ENCODE data around the gene TSHB. TPM values are rescaled to one million over a fixed set of nuclear protein-coding genes. Genes with fewer than 3 reads are reported as not detected.

Gene TSHB
- polyA plus RNA-seq, 1 donor from 2014 or later: not detected

DNA sequence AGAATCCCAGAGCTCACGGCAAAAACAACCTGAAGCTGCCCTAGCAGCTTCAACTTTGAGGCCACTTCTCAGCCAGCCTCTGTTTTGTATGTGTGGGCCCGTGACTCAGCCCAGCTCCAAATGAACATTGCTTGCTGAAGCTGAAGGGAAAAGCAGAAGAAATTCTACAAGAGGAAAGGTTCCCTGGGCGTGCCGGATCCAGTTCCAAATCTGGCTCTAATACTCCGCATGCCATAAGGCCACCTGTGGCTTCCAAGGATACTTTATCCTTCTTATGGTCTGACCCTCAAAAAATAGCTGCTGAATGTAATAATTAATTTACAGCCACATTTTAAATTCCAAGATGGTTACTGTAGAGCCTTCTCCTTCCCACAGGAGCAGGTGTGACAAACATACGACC lies 35.4 kb downstream of the TSHB start:
- TF ChIP-seq MXI1 (conservative IDR thresholded peaks at IDR 0.05; ENCODE audit: poor library complexity, severe bottlenecking) (no peak), POLR2AphosphoS5 (IDR thresholded peaks at IDR 0.05) (no peak), RAD21 (conservative IDR thresholded peaks at IDR 0.05) (no peak), TAF1 (IDR thresholded peaks at IDR 0.05; ENCODE audit: low read depth) (no peak), EZH2 (IDR thresholded peaks at IDR 0.05; ENCODE audit: borderline replicate concordance, insufficient read depth, low read length, poor library complexity, severe bottlenecking) (no peak), SMC3 (conservative IDR thresholded peaks at IDR 0.05; ENCODE audit: poor library complexity) (no peak)
- TF ChIP-seq, protein P1, sequence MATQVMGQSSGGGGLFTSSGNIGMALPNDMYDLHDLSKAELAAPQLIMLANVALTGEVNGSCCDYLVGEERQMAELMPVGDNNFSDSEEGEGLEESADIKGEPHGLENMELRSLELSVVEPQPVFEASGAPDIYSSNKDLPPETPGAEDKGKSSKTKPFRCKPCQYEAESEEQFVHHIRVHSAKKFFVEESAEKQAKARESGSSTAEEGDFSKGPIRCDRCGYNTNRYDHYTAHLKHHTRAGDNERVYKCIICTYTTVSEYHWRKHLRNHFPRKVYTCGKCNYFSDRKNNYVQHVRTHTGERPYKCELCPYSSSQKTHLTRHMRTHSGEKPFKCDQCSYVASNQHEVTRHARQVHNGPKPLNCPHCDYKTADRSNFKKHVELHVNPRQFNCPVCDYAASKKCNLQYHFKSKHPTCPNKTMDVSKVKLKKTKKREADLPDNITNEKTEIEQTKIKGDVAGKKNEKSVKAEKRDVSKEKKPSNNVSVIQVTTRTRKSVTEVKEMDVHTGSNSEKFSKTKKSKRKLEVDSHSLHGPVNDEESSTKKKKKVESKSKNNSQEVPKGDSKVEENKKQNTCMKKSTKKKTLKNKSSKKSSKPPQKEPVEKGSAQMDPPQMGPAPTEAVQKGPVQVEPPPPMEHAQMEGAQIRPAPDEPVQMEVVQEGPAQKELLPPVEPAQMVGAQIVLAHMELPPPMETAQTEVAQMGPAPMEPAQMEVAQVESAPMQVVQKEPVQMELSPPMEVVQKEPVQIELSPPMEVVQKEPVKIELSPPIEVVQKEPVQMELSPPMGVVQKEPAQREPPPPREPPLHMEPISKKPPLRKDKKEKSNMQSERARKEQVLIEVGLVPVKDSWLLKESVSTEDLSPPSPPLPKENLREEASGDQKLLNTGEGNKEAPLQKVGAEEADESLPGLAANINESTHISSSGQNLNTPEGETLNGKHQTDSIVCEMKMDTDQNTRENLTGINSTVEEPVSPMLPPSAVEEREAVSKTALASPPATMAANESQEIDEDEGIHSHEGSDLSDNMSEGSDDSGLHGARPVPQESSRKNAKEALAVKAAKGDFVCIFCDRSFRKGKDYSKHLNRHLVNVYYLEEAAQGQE (IDR thresholded peaks at IDR 0.05; ENCODE audit: borderline replicate concordance): no peak
- TF ChIP-seq, protein P2, sequence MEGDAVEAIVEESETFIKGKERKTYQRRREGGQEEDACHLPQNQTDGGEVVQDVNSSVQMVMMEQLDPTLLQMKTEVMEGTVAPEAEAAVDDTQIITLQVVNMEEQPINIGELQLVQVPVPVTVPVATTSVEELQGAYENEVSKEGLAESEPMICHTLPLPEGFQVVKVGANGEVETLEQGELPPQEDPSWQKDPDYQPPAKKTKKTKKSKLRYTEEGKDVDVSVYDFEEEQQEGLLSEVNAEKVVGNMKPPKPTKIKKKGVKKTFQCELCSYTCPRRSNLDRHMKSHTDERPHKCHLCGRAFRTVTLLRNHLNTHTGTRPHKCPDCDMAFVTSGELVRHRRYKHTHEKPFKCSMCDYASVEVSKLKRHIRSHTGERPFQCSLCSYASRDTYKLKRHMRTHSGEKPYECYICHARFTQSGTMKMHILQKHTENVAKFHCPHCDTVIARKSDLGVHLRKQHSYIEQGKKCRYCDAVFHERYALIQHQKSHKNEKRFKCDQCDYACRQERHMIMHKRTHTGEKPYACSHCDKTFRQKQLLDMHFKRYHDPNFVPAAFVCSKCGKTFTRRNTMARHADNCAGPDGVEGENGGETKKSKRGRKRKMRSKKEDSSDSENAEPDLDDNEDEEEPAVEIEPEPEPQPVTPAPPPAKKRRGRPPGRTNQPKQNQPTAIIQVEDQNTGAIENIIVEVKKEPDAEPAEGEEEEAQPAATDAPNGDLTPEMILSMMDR (IDR thresholded peaks at IDR 0.05; ENCODE audit: poor library complexity, severe bottlenecking): no peak

DNA sequence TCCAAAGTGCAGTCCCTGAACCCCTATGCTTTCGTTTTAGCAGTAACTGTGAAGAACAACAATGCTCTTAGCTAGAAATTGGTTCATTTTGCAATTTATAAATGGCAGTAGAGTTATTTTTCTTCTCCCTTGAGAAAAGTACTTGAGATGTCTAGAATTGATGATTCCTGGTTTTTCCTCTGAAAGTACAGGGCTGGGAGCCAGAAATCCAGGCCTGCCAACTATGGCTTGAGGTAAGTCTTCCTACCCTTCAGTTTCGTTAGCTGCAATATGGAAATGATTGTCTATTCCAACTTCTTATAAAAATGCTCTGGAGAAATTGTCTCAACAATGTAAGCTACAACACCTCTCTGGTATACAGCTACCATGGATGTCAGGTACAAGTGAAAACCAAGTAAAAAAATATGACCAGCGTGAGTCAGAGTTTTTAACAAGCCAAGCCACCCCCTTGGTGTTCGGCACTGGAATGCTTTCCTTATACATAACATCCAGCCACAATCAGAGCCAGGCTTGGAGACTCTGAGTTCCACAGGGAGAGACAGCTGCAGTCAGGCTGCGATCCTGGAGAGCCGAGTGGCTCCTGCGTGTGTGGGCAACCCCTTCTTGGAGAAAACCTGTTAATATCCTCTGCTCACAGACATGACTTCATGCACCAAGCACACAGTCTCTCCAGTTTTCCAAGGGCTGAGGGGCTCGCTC lies 37.7 kb downstream of the TSHB start:
- Histone ChIP-seq H3K27me3 (ENCODE audit: insufficient read depth, low read depth, low read length) (no peaks in the 10 kb centered on the region), H3K4me2 (ENCODE audit: low read length) (no peak overlapping the region), H2AFZ (ENCODE audit: low read depth, low read length) (no peak overlapping the region), H3K9ac (ENCODE audit: low read length) (no peak overlapping the region), H3F3A (ENCODE audit: insufficient read depth, low read length, poor library complexity, severe bottlenecking) (no peaks in the 10 kb centered on the region), H3K9me3 (ENCODE audit: low read length) (no peaks in the 10 kb centered on the region), H3K27ac (ENCODE audit: low read length) (peak overlapping the region; percentile 23), H3K4me3 (ENCODE audit: low read length) (no peak overlapping the region), H4K20me1 (ENCODE audit: insufficient read depth) (no peaks in the 10 kb centered on the region), H3K79me2 (replicated peaks; ENCODE audit: insufficient read depth, low read length) (no peaks in the 10 kb centered on the region), H3K9me2 (ENCODE audit: insufficient read depth, low read length) (no peaks in the 10 kb centered on the region), H3K36me3 (ENCODE audit: insufficient read depth, low read length) (no peaks in the 10 kb centered on the region)
- no peak for TF ChIP-seq TAF1 (IDR thresholded peaks at IDR 0.05; ENCODE audit: low read depth)
- TF ChIP-seq RAD21 (conservative IDR thresholded peaks at IDR 0.05): no peak
- TF ChIP-seq EP300 (conservative IDR thresholded peaks at IDR 0.05; ENCODE audit: poor library complexity, severe bottlenecking): no peak
- no peak for TF ChIP-seq EZH2 (IDR thresholded peaks at IDR 0.05; ENCODE audit: borderline replicate concordance, insufficient read depth, low read length, poor library complexity, severe bottlenecking)
- TF ChIP-seq, protein P1 (IDR thresholded peaks at IDR 0.05; ENCODE audit: borderline replicate concordance): no peak
- TF ChIP-seq POLR2AphosphoS5 (IDR thresholded peaks at IDR 0.05): no peak
- no peak for TF ChIP-seq SMC3 (conservative IDR thresholded peaks at IDR 0.05; ENCODE audit: poor library complexity)
- TF ChIP-seq MXI1 (conservative IDR thresholded peaks at IDR 0.05; ENCODE audit: poor library complexity, severe bottlenecking): no peak
- TF ChIP-seq, protein P2 (IDR thresholded peaks at IDR 0.05; ENCODE audit: poor library complexity, severe bottlenecking): no peak

More for the DNA sequence above, 35.4 kb downstream of the TSHB start:
- no peak overlapping the region for H3K27ac ChIP-seq (ENCODE audit: low read length)
- no peak overlapping the region for H3K4me3 ChIP-seq (ENCODE audit: low read length)
- no peaks in the 10 kb centered on the region for H3K79me2 ChIP-seq (replicated peaks; ENCODE audit: insufficient read depth, low read length)
- H3F3A ChIP-seq (ENCODE audit: insufficient read depth, low read length, poor library complexity, severe bottlenecking): no peaks in the 10 kb centered on the region
- no peaks in the 10 kb centered on the region for H4K20me1 ChIP-seq (ENCODE audit: insufficient read depth)
- no peaks in the 10 kb centered on the region for H3K9me3 ChIP-seq (ENCODE audit: low read length)
- H3K4me2 ChIP-seq (ENCODE audit: low read length): no peak overlapping the region
- H3K9me2 ChIP-seq (ENCODE audit: insufficient read depth, low read length): no peaks in the 10 kb centered on the region
- no peak overlapping the region for H2AFZ ChIP-seq (ENCODE audit: low read depth, low read length)
- no peaks in the 10 kb centered on the region for H3K27me3 ChIP-seq (ENCODE audit: insufficient read depth, low read depth, low read length)
- no peak overlapping the region for H3K9ac ChIP-seq (ENCODE audit: low read length)
- no peaks in the 10 kb centered on the region for H3K36me3 ChIP-seq (ENCODE audit: insufficient read depth, low read length)

All from neural cell (in vitro differentiated cells).